Mesothelial cell of epicardium (in vitro differentiated cells): ENCODE measurements around the gene EGLN3. TPM values are rescaled to one million over a fixed set of nuclear protein-coding genes. Genes with fewer than 3 reads are reported as not detected.

Experiments
- DNase-seq, 2 experiments: peaks; one replicate each; pipeline ENCODE4 v3.0.0; 2021; ENCODE audit warnings: low spot score in 2 of 2; ENCODE audit not compliant: unreplicated experiment in 2 of 2
- H3K27ac Mint-ChIP-seq: 2 replicates; pipeline ENCODE4 v1.8.0; 2021; ENCODE audit warnings: mixed read lengths
- H3K27me3 Mint-ChIP-seq: 2 replicates; pipeline ENCODE4 v1.8.0; 2021; ENCODE audit warnings: low read depth, mixed read lengths
- H3K36me3 Mint-ChIP-seq: 2 replicates; pipeline ENCODE4 v1.8.0; 2021; ENCODE audit warnings: mixed read lengths
- H3K4me1 Mint-ChIP-seq: 2 replicates; pipeline ENCODE4 v1.8.0; 2021; ENCODE audit warnings: mixed read lengths
- H3K4me3 Mint-ChIP-seq: 2 replicates; pipeline ENCODE4 v1.8.0; 2021; ENCODE audit warnings: mild to moderate bottlenecking, moderate library complexity, mixed read lengths
- H3K9me3 Mint-ChIP-seq: 2 replicates; pipeline ENCODE4 v1.8.0; 2021; ENCODE audit warnings: mixed read lengths
- CTCF ChIP-seq: fragments of 200-600 bp; sonication (generic); IDR thresholded peaks from one replicate; pipeline ENCODE4 v1.5.0; 2021; ENCODE audit warnings: antibody characterized with exemption; ENCODE audit not compliant: unreplicated experiment
- total RNA-seq: library from RNA; stranded (reverse); gene quantifications from 3 replicates; pipeline ENCODE4 v1.2.1, GENCODE V29; 2021

The EGLN3 gene
- total RNA-seq, 1 donor from 2014 or later = 8.3 TPM

DNA sequence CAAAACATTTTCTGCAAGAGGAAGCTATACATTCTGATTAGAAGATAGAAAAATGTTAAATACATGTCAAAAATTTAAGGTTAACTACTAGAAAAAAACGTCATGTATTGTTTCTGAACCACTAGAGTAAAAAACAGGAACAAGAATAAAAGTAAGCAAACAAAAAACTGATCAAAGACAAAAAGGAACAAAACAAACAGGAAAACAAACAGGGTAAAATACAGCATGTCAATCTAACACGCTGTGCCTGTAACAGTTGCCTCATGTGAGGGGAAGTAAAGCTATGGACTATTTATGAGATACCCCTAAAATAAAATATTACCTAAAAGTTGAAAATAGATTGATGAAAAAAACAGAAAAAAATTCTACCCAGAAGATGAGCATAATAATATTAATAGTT lies 43.9 kb downstream of the EGLN3 start:
- Mint-ChIP-seq H3K27me3 (no peaks in the 10 kb centered on the region), H3K4me3 (no peak overlapping the region), H3K36me3 (no peaks in the 10 kb centered on the region), H3K9me3 (peaks cover 5% of the 10 kb centered on the region), H3K4me1 (no peaks in the 10 kb centered on the region), H3K27ac (no peak overlapping the region)
- no peak for DNase-seq
- TF ChIP-seq CTCF = no peak

DNA sequence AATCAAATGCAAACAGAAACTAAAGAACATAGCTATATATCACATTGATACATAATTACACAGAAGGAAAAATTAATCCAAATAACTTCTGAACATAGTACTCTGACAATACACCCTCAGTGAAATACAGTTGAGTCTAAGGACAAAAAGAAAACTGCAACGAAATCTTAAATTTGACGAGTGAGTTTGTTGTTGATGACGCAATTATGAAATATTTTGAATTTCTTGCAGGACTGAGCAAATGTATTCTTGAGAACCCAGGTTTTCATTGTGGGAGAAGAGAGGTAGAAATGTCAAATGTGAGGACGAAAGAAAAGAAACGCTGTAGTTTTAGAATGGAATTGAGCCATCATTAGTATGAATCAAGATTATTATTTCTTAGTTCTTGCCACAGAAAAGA lies 46.3 kb downstream of the EGLN3 start:
- H3K36me3 Mint-ChIP-seq = no peaks in the 10 kb centered on the region

GRCh38 chr14:33903369-33903768 lies 47.5 kb downstream of the EGLN3 start:
- H3K4me1 Mint-ChIP-seq = no peaks in the 10 kb centered on the region
- H3K27me3 Mint-ChIP-seq = no peaks in the 10 kb centered on the region
- no peak for DNase-seq
- TF ChIP-seq CTCF = no peak
- H3K36me3 Mint-ChIP-seq = no peaks in the 10 kb centered on the region
- H3K27ac Mint-ChIP-seq = no peak overlapping the region
- H3K9me3 Mint-ChIP-seq = peaks cover 2% of the 10 kb centered on the region
- no peak overlapping the region for H3K4me3 Mint-ChIP-seq

More for the DNA sequence above, 46.3 kb downstream of the EGLN3 start:
- Mint-ChIP-seq H3K27ac (no peak overlapping the region), H3K9me3 (peaks cover 5% of the 10 kb centered on the region), H3K27me3 (no peaks in the 10 kb centered on the region), H3K4me3 (no peak overlapping the region), H3K4me1 (no peaks in the 10 kb centered on the region)
- no peak for DNase-seq
- no peak for TF ChIP-seq CTCF

GRCh38 chr14:33902363-33902762 lies 48.5 kb downstream of the EGLN3 start:
- Mint-ChIP-seq H3K9me3 (no peaks in the 10 kb centered on the region), H3K4me1 (no peaks in the 10 kb centered on the region), H3K27ac (no peak overlapping the region), H3K4me3 (no peak overlapping the region), H3K36me3 (no peaks in the 10 kb centered on the region), H3K27me3 (no peaks in the 10 kb centered on the region)
- no peak for DNase-seq
- TF ChIP-seq CTCF = no peak

- TF ChIP-seq CTCF = no peak
- no peaks in the 10 kb centered on the region for H3K9me3 Mint-ChIP-seq
- H3K27ac Mint-ChIP-seq = no peak overlapping the region
- H3K4me3 Mint-ChIP-seq = no peak overlapping the region
- H3K36me3 Mint-ChIP-seq = no peaks in the 10 kb centered on the region
- no peak for DNase-seq
- H3K4me1 Mint-ChIP-seq = no peaks in the 10 kb centered on the region
- no peaks in the 10 kb centered on the region for H3K27me3 Mint-ChIP-seq
Measured at GRCh38 chr14:33901426-33902155, 49.3 kb downstream of the EGLN3 start.
